Caco-2 (cell line): ENCODE measurements around the gene DLG2. TPM values are rescaled to one million over a fixed set of nuclear protein-coding genes. Genes with fewer than 3 reads are reported as not detected.
"Not testable (repeated sequence)": the region's sequence is repeated elsewhere in the genome, so short reads cannot be mapped to it uniquely, and the experiment has no call there.

Experiments
- BruUV-seq: library from RNA; stranded (reverse); fragments of 400-500 nt; replicated peaks from 2 replicates; lab custom pipeline; 2021; lab: Mats Ljungman, UMichigan
- CTCF ChIA-PET: fragments of 300-600 bp; sonication (Branson Sonifier 250); formaldehyde crosslinking; loops from one replicate; lab custom pipeline; 2022; ENCODE audit warnings: antibody characterized with exemption; lab: Charles Lee
- POLR2A ChIA-PET: fragments of 300-600 bp; sonication (Branson Sonifier 250); formaldehyde crosslinking; loops from one replicate; lab custom pipeline; 2022; ENCODE audit warnings: antibody characterized with exemption; lab: Charles Lee
- DNase-seq, 2 experiments: peaks; one replicate each; pipeline versions ENCODE4 v3.0.0 to v3.0.0-alpha.2; 2020 to 2022
- H3K27me3 ChIP-seq: replicated peaks from 2 replicates; pipeline ENCODE4 v1.6.0; 2011; ENCODE audit warnings: low read length; ENCODE audit not compliant: control insufficient read depth, insufficient read depth
- H3K36me3 ChIP-seq: 2 replicates; pipeline ENCODE4 v1.5.1; 2011; ENCODE audit warnings: low read length; ENCODE audit not compliant: control insufficient read depth, insufficient read depth
- H3K4me1 ChIP-seq: fragments of 250-450 bp; sonication (Bioruptor Pico); 2 replicates; pipeline ENCODE4 v1.5.1; 2020; ENCODE audit warnings: mild to moderate bottlenecking
- H3K4me3 ChIP-seq: 2 replicates; pipeline ENCODE4 v1.5.1; 2011; ENCODE audit warnings: low read depth, mild to moderate bottlenecking, control low read depth, low read length
- H3K9me3 ChIP-seq: fragments of 250-450 bp; sonication (Bioruptor Pico); 2 replicates; pipeline ENCODE4 v1.5.1; 2020; ENCODE audit warnings: mild to moderate bottlenecking, moderate library complexity
- H3K27ac Mint-ChIP-seq: one replicate; pipeline ENCODE4 v1.8.0; 2022; ENCODE audit warnings: mixed read lengths; ENCODE audit not compliant: unreplicated experiment
- H3K27me3 Mint-ChIP-seq: one replicate; pipeline ENCODE4 v1.8.0; 2022; ENCODE audit warnings: mixed read lengths; ENCODE audit not compliant: insufficient read depth, unreplicated experiment
- H3K36me3 Mint-ChIP-seq: one replicate; pipeline ENCODE4 v1.8.0; 2022; ENCODE audit warnings: mild to moderate bottlenecking, mixed read lengths; ENCODE audit not compliant: insufficient read depth, unreplicated experiment
- H3K4me1 Mint-ChIP-seq: one replicate; pipeline ENCODE4 v1.8.0; 2022; ENCODE audit warnings: low read depth, mixed read lengths; ENCODE audit not compliant: unreplicated experiment
- H3K4me3 Mint-ChIP-seq: one replicate; pipeline ENCODE4 v1.8.0; 2022; ENCODE audit warnings: mild to moderate bottlenecking, moderate library complexity, mixed read lengths; ENCODE audit not compliant: unreplicated experiment
- H3K9me3 Mint-ChIP-seq: one replicate; pipeline ENCODE4 v1.8.0; 2022; ENCODE audit warnings: mixed read lengths; ENCODE audit not compliant: unreplicated experiment
- CTCF ChIP-seq, 2 experiments: fragments of 200-600 bp in 1 of 2; IDR thresholded peaks; 1 replicate in 1 of 2; 2 replicates in 1 of 2; pipeline versions ENCODE4 v1.5.1 to v1.8.0; 2011 to 2022; ENCODE audit warnings: antibody characterized with exemption in 1 of 2, control low read depth in 1 of 2, inconsistent platforms in 1 of 2, low read depth in 1 of 2, low read length in 1 of 2, mild to moderate bottlenecking in 1 of 2, moderate library complexity in 1 of 2; ENCODE audit not compliant: insufficient read depth in 1 of 2, severe bottlenecking in 1 of 2, unreplicated experiment in 1 of 2
- intact Hi-C: fragments of 100-400 bp; cut with micrococcal nuclease; formaldehyde crosslinking; loops from one replicate; pipeline ENCODE4 v1.10.0; 2022; ENCODE audit not compliant: unreplicated experiment
- total RNA-seq: library from RNA; stranded (reverse); gene quantifications from 2 replicates; pipeline ENCODE4 v1.2.3, GENCODE V29; 2022

Gene DLG2
- total RNA-seq, 1 experiment from 2014 or later = 21.6 TPM

- peaks cover 3% of the 10 kb centered on the region for H3K27me3 Mint-ChIP-seq
- H3K4me3 Mint-ChIP-seq = no peak overlapping the region
- H3K27ac Mint-ChIP-seq = no peak overlapping the region
- H3K9me3 ChIP-seq = no peaks in the 10 kb centered on the region
- H3K36me3 Mint-ChIP-seq = no peaks in the 10 kb centered on the region
- TF ChIP-seq CTCF (IDR thresholded peaks at IDR 0.05; ENCODE audit: insufficient read depth in 1 of 2, low read depth in 1 of 2, low read length in 1 of 2, severe bottlenecking in 1 of 2, unreplicated experiment in 1 of 2) = no peak
- ChIA-PET POLR2A (no interaction called here), CTCF (no interaction called here)
- BruUV-seq = no TSS peak
- H3K4me1 Mint-ChIP-seq = no peaks in the 10 kb centered on the region
- DNase-seq = no peak
- no peak overlapping the region for H3K4me3 ChIP-seq
- H3K36me3 ChIP-seq = no peaks in the 10 kb centered on the region
- intact Hi-C loops = no loop called here
- H3K9me3 Mint-ChIP-seq = no peaks in the 10 kb centered on the region
- H3K4me1 ChIP-seq = no peaks in the 10 kb centered on the region
- no peaks in the 10 kb centered on the region for H3K27me3 ChIP-seq
Observed at GRCh38 chr11:85359859-85360258, 267.3 kb downstream of the DLG2 start.

GRCh38 chr11:85355921-85356320, 271.2 kb downstream of the DLG2 start:
- Mint-ChIP-seq H3K9me3 (no peaks in the 10 kb centered on the region), H3K4me3 (no peak overlapping the region), H3K4me1 (no peaks in the 10 kb centered on the region), H3K36me3 (no peaks in the 10 kb centered on the region), H3K27ac (no peak overlapping the region), H3K27me3 (peaks cover 9% of the 10 kb centered on the region)
- TF ChIP-seq CTCF (IDR thresholded peaks at IDR 0.05; ENCODE audit: insufficient read depth in 1 of 2, low read depth in 1 of 2, low read length in 1 of 2, severe bottlenecking in 1 of 2, unreplicated experiment in 1 of 2) = no peak
- ChIA-PET POLR2A (interaction anchor here (0.6 kb wide), 1 partner anchor 553 kb away, joined by 9 read pairs; no protein-coding TSS in a partner anchor), CTCF (no interaction called here)
- Histone ChIP-seq H3K4me3 (no peak overlapping the region), H3K9me3 (no peaks in the 10 kb centered on the region), H3K36me3 (no peaks in the 10 kb centered on the region), H3K27me3 (no peaks in the 10 kb centered on the region), H3K4me1 (no peaks in the 10 kb centered on the region)
- BruUV-seq = no TSS peak
- no peak for DNase-seq
- intact Hi-C loops = no loop called here

- H3K27me3 Mint-ChIP-seq, H3K4me3 ChIP-seq, POLR2A ChIA-PET, H3K9me3 ChIP-seq, BruUV-seq, H3K4me1 Mint-ChIP-seq, H3K4me3 Mint-ChIP-seq, H3K36me3 Mint-ChIP-seq, H3K27me3 ChIP-seq, H3K36me3 ChIP-seq, H3K27ac Mint-ChIP-seq, intact Hi-C loops, H3K9me3 Mint-ChIP-seq, DNase-seq, CTCF ChIA-PET, H3K4me1 ChIP-seq: not testable (repeated sequence)
Observed at GRCh38 chr11:85349539-85349938, 277.6 kb downstream of the DLG2 start.

GRCh38 chr11:85348945-85349344, 278.2 kb downstream of the DLG2 start:
- intact Hi-C loops = no loop called here
- H3K27me3 ChIP-seq = no peaks in the 10 kb centered on the region
- ChIA-PET POLR2A (no interaction called here), CTCF (no interaction called here)
- H3K4me1 Mint-ChIP-seq = no peaks in the 10 kb centered on the region
- no peak overlapping the region for H3K4me3 ChIP-seq
- no peaks in the 10 kb centered on the region for H3K36me3 ChIP-seq
- H3K9me3 Mint-ChIP-seq = no peaks in the 10 kb centered on the region
- H3K4me3 Mint-ChIP-seq = no peak overlapping the region
- H3K36me3 Mint-ChIP-seq = no peaks in the 10 kb centered on the region
- H3K9me3 ChIP-seq = no peaks in the 10 kb centered on the region
- DNase-seq = no peak
- H3K27me3 Mint-ChIP-seq = peaks cover 7% of the 10 kb centered on the region
- H3K4me1 ChIP-seq = no peaks in the 10 kb centered on the region
- no peak overlapping the region for H3K27ac Mint-ChIP-seq
- BruUV-seq = no TSS peak
- no peak for TF ChIP-seq CTCF (IDR thresholded peaks at IDR 0.05; ENCODE audit: insufficient read depth in 1 of 2, low read depth in 1 of 2, low read length in 1 of 2, severe bottlenecking in 1 of 2, unreplicated experiment in 1 of 2)
